Sigmoid colon (tissue), 7 donors: ENCODE measurements around the gene MTOR. TPM values are rescaled to one million over a fixed set of nuclear protein-coding genes. Genes with fewer than 3 reads are reported as not detected.

Experiments
- DNase-seq: peaks from one replicate; pipeline ENCODE4 v3.0.0-alpha.2; 2019
- H3K27ac ChIP-seq, 4 donors: fragments of 200-600 bp; sonication (generic); one replicate each; pipeline ENCODE4 v1.5.1; 2016 to 2019; ENCODE audit warnings: mild to moderate bottlenecking in 1 of 4
- H3K27me3 ChIP-seq, 3 donors: fragments of 200-600 bp; sonication (generic); one replicate each; pipeline ENCODE4 v1.5.1; 2019; ENCODE audit warnings: mild to moderate bottlenecking in 1 of 3
- H3K36me3 ChIP-seq, 4 donors: fragments of 200-600 bp; sonication (generic); one replicate each; pipeline ENCODE4 v1.5.1; 2016 to 2019
- H3K4me1 ChIP-seq, 4 donors: fragments of 200-600 bp; sonication (generic); one replicate each; pipeline ENCODE4 v1.5.1; 2017 to 2019
- H3K4me3 ChIP-seq, 4 donors: fragments of 200-600 bp; sonication (generic); one replicate each; pipeline ENCODE4 v1.5.1; 2017 to 2019; ENCODE audit warnings: mild to moderate bottlenecking in 2 of 4, moderate library complexity in 1 of 4
- H3K9me3 ChIP-seq, 4 donors: fragments of 200-600 bp in 3 of 4; sonication (generic) in 3 of 4; one replicate each; pipeline versions ENCODE4 v1.5.1 to v1.6.1; 2013 to 2019
- CTCF ChIP-seq, 4 experiments: fragments of 450-650 bp in 3 of 4; fragments of 200-600 bp in 1 of 4; IDR thresholded peaks; one replicate each; pipeline ENCODE4 v1.5.1; 2016 to 2019; ENCODE audit warnings: antibody characterized with exemption in 4 of 4, mild to moderate bottlenecking in 3 of 4, moderate library complexity in 2 of 4
- EP300 ChIP-seq, 4 donors: sonication (generic); formaldehyde crosslinking; IDR thresholded peaks; one replicate each; pipeline ENCODE4 v1.6.1; 2017; ENCODE audit warnings: antibody characterized with exemption in 4 of 4
- POLR2A ChIP-seq, 2 donors: fragments of 450-650 bp; IDR thresholded peaks; one replicate each; pipeline ENCODE4 v1.6.1; 2016; ENCODE audit warnings: antibody characterized with exemption in 2 of 2, mild to moderate bottlenecking in 2 of 2, moderate library complexity in 2 of 2
- POLR2AphosphoS5 ChIP-seq, 4 donors: sonication (generic); formaldehyde crosslinking; IDR thresholded peaks; one replicate each; pipeline ENCODE4 v1.6.1; 2017; ENCODE audit warnings: antibody characterized with exemption in 4 of 4
- WGBS, 2 donors: extraction: QIAGEN DNeasy Blood & Tissue Kit; methylation state at CpG; one replicate each; pipeline ENCODE4 v1.1.7; 2013; 5-methylcytosine and 5-hydroxymethylcytosine counted together
- intact Hi-C: fragments of 100-400 bp; cut with DNase I; formaldehyde crosslinking; loops from one replicate; pipeline ENCODE4 v1.15.1; 2023
- polyA plus RNA-seq, 3 donors: library from polyadenylated mRNA; stranded (reverse); fragments of 200-250 nt; gene quantifications; one replicate each; pipeline ENCODE4 v1.2.3, GENCODE V29; 2013
- total RNA-seq, 4 donors: library from RNA; depleted of rRNA; stranded (reverse); fragments of >200 nt; gene quantifications; one replicate each; pipeline ENCODE4 v1.1.0, GENCODE V29; 2016
- donor health status: healthy with polysubstance abuse.
- donor health status: Bipolar disorder and iron deficiency.
- donor health status: healthy.

MTOR gene
- total and polyA plus RNA-seq, 7 donors: 7.6 to 38.1 (median 25.2) TPM

GRCh38 chr1:11130406-11130805 lies 131.9 kb downstream of the MTOR start:
- WGBS, 2 donors: 96 to 98% methylated on average over 17 of the region's 17 CpGs
- Histone ChIP-seq H3K27ac (no peak overlapping the region), H3K9me3 (no peaks in the 10 kb centered on the region), H3K4me3 (no peak overlapping the region), H3K27me3 (no peaks in the 10 kb centered on the region), H3K36me3 (peaks cover 49 to 88% (median 54%) of the 10 kb centered on the region in 4 donors), H3K4me1 (peaks cover 0 to 19% (median 17%) of the 10 kb centered on the region in 4 donors)
- intact Hi-C loops: no loop called here
- no peak for DNase-seq
- TF ChIP-seq POLR2A (IDR thresholded peaks at IDR 0.05): no peak
- no peak for TF ChIP-seq POLR2AphosphoS5 (IDR thresholded peaks at IDR 0.05)
- no peak for TF ChIP-seq EP300 (IDR thresholded peaks at IDR 0.05)
- TF ChIP-seq CTCF (IDR thresholded peaks at IDR 0.05): no peak

DNA sequence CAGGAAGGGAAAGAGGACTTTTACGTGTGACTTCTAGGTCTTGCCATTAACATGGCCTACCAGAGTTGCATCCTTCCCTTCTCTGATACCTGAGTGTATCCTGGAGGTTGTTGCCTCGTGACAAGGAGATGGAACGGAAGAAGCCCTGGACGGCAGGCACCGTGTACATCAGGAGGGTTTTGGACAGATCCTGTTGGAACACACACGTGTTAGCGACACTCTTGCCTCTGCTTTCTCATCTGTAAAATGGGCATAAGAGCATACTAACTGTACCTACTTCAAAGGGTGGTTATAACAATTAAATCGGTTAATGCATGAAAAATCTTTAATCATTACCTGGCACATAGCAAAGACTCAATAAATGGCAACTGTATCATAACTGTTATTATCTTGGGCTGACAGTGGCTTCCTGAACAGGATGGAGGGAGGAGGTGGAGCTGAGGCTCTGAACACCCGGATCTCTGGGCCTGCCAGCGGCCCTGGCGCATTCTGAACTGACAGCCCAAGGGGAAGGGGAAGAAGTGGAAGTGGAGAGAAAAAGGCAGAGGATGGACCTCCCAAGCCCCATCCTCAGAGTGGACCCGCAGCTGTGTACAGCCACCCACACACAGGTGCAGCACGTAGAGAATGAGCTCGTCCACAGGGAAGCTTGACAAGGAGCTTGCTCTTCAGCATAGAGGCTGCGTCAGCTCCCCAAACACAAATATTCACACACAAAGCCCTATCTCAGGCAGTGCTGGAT lies 132.5 kb downstream of the MTOR start:
- Histone ChIP-seq H3K27ac (no peak overlapping the region), H3K4me1 (peaks cover 0 to 13% (median 12%) of the 10 kb centered on the region in 4 donors), H3K27me3 (no peaks in the 10 kb centered on the region), H3K9me3 (no peaks in the 10 kb centered on the region), H3K4me3 (no peak overlapping the region), H3K36me3 (peaks cover 52 to 94% (median 58%) of the 10 kb centered on the region in 4 donors)
- intact Hi-C loops: no loop called here
- TF ChIP-seq POLR2AphosphoS5 (IDR thresholded peaks at IDR 0.05): no peak
- no peak for DNase-seq
- WGBS, 2 donors: 94 to 96% methylated on average over 15 of the region's 15 CpGs

DNA sequence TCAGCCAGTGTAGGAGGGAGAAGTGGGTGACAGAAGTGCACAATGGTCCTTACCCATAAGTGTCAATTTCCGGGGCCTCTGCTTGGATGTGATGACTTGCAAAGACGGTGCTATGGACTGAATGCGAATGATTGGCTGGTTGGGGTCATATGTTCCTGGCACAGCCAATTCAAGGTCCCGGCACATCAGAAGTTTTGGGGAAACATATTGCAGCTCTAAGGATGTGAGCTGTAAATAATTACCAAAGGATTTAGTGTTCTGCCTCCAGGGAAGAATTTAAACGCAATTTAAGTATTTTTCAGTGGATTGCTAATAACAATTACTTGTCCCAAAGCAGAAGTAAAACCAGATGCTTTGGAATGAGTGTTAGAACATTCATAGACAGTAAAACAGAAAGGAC lies 135.8 kb downstream of the MTOR start:
- intact Hi-C loops: no loop called here

GRCh38 chr1:11125931-11126330 lies 136.4 kb downstream of the MTOR start:
- intact Hi-C loops: no loop called here
- H3K4me1 ChIP-seq: no peaks in the 10 kb centered on the region
- H3K27ac ChIP-seq: no peak overlapping the region
- no peak overlapping the region for H3K4me3 ChIP-seq
- TF ChIP-seq POLR2AphosphoS5 (IDR thresholded peaks at IDR 0.05) (no peak), POLR2A (IDR thresholded peaks at IDR 0.05) (no peak), EP300 (IDR thresholded peaks at IDR 0.05) (no peak), CTCF (IDR thresholded peaks at IDR 0.05) (no peak)
- no peaks in the 10 kb centered on the region for H3K27me3 ChIP-seq
- no peaks in the 10 kb centered on the region for H3K9me3 ChIP-seq
- no peak for DNase-seq
- H3K36me3 ChIP-seq: peaks cover 53 to 100% (median 84%) of the 10 kb centered on the region in 4 donors
- 94% methylated on average over 5 of the region's 5 CpGs for WGBS, 2 donors

More for the DNA sequence above, 135.8 kb downstream of the MTOR start:
- Histone ChIP-seq H3K4me1 (no peaks in the 10 kb centered on the region), H3K36me3 (peaks cover 50 to 100% (median 80%) of the 10 kb centered on the region in 4 donors), H3K9me3 (no peaks in the 10 kb centered on the region), H3K4me3 (no peak overlapping the region), H3K27me3 (no peaks in the 10 kb centered on the region), H3K27ac (no peak overlapping the region)
- 84 to 90% methylated on average over 5 of the region's 5 CpGs for WGBS, 2 donors
- no peak for TF ChIP-seq EP300 (IDR thresholded peaks at IDR 0.05)
- DNase-seq: no peak

GRCh38 chr1:11124965-11125364 lies 137.4 kb downstream of the MTOR start:
- intact Hi-C loops: no loop called here
- 95 to 99% methylated on average over 3 of the region's 3 CpGs for WGBS, 2 donors
- TF ChIP-seq POLR2AphosphoS5 (IDR thresholded peaks at IDR 0.05) (no peak), EP300 (IDR thresholded peaks at IDR 0.05) (no peak), POLR2A (IDR thresholded peaks at IDR 0.05) (no peak)
- Histone ChIP-seq H3K36me3 (peaks cover 46 to 100% (median 82%) of the 10 kb centered on the region in 4 donors), H3K9me3 (no peaks in the 10 kb centered on the region), H3K4me1 (no peaks in the 10 kb centered on the region), H3K4me3 (no peak overlapping the region), H3K27me3 (no peaks in the 10 kb centered on the region), H3K27ac (no peak overlapping the region)
- no peak for DNase-seq

- intact Hi-C loops: no loop called here
- peaks cover 12 to 95% (median 38%) of the 10 kb centered on the region in 4 donors for H3K36me3 ChIP-seq
Observed at GRCh38 chr1:11116318-11116717, 146.0 kb downstream of the MTOR start.

More at GRCh38 chr1:11116318-11116717, 146.0 kb downstream of the MTOR start:
- Histone ChIP-seq H3K4me3 (no peak overlapping the region), H3K27ac (no peak overlapping the region), H3K4me1 (no peaks in the 10 kb centered on the region), H3K27me3 (no peaks in the 10 kb centered on the region), H3K9me3 (no peaks in the 10 kb centered on the region)
- 96 to 99% methylated on average over 2 of the region's 2 CpGs for WGBS, 2 donors
- TF ChIP-seq EP300 (IDR thresholded peaks at IDR 0.05) (no peak), POLR2AphosphoS5 (IDR thresholded peaks at IDR 0.05) (no peak), CTCF (IDR thresholded peaks at IDR 0.05) (no peak), POLR2A (IDR thresholded peaks at IDR 0.05) (no peak)
- no peak for DNase-seq
